ENCODE results near the gene SH3RF1. TPM values are rescaled to one million over a fixed set of nuclear protein-coding genes. Genes with fewer than 3 reads are reported as not detected.

Gene SH3RF1
- polyA plus RNA-seq, 3 donors from 2014 or later = 0.22 to 1.1 TPM; not detected in 1

DNA sequence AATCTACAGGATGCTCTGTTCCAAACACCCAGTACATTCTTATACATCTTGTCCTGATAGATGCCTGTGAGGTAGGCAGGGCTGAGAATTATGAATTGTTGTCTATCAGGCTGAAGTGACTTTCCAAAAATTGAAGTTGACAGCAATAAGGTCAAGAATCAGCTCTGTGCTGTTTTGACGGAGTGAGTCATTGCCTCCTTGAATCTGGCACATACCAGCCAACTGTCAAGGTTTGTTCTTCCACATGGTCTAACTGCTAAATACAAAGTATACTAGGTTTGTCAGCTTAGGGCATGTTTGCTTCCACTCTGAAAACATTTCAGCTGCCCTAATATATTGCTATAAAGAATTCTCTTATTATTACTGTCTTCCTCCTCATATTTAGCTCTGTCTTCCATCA is 32.3 kb downstream of the SH3RF1 start:
- peaks cover 0 to 4% (median 0%) of the 10 kb centered on the region in 3 donors for H3K27me3 Mint-ChIP-seq (ENCODE audit: low read depth in 3 of 3)
- H3K4me3 Mint-ChIP-seq = no peak overlapping the region
- H3K27ac Mint-ChIP-seq = no peak overlapping the region
- DNase-seq = no peak
- no peaks in the 10 kb centered on the region for H3K36me3 Mint-ChIP-seq
- no peaks in the 10 kb centered on the region for H3K4me1 Mint-ChIP-seq
- no peaks in the 10 kb centered on the region for H3K9me3 Mint-ChIP-seq

GRCh38 chr4:169236873-169237626 is 33.7 kb downstream of the SH3RF1 start:
- peaks cover 0 to 2% (median 0%) of the 10 kb centered on the region in 3 donors for H3K27me3 Mint-ChIP-seq (ENCODE audit: low read depth in 3 of 3)
- no peaks in the 10 kb centered on the region for H3K36me3 Mint-ChIP-seq
- no peak for DNase-seq
- no peak overlapping the region for H3K27ac Mint-ChIP-seq
- no peaks in the 10 kb centered on the region for H3K9me3 Mint-ChIP-seq
- no peak overlapping the region for H3K4me3 Mint-ChIP-seq
- H3K4me1 Mint-ChIP-seq = no peaks in the 10 kb centered on the region

DNA sequence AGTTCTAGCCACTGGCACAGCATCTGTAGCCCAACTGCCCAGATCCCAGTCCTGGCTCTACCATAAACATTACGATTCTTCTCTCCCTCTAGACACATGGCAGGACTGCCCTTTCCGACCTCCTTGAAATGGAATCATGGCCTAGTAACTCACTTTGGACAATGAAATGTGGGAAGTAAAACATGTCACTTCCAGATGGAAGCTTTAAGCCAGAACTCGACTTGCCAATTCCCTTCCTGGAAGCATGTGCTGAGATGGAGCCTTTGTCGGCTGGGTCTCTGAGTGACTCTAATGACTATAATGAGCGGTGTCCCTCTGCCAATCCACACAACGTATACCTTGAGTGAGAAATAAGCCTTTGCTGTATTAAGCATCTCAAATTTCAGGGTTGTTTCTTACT is 34.7 kb downstream of the SH3RF1 start:
- H3K4me3 Mint-ChIP-seq = no peak overlapping the region
- H3K4me1 Mint-ChIP-seq = no peaks in the 10 kb centered on the region
- H3K27me3 Mint-ChIP-seq (ENCODE audit: low read depth in 3 of 3) = peaks cover 0 to 2% (median 0%) of the 10 kb centered on the region in 3 donors
- no peaks in the 10 kb centered on the region for H3K36me3 Mint-ChIP-seq
- H3K27ac Mint-ChIP-seq = no peak overlapping the region
- no peaks in the 10 kb centered on the region for H3K9me3 Mint-ChIP-seq
- DNase-seq = no peak

DNA sequence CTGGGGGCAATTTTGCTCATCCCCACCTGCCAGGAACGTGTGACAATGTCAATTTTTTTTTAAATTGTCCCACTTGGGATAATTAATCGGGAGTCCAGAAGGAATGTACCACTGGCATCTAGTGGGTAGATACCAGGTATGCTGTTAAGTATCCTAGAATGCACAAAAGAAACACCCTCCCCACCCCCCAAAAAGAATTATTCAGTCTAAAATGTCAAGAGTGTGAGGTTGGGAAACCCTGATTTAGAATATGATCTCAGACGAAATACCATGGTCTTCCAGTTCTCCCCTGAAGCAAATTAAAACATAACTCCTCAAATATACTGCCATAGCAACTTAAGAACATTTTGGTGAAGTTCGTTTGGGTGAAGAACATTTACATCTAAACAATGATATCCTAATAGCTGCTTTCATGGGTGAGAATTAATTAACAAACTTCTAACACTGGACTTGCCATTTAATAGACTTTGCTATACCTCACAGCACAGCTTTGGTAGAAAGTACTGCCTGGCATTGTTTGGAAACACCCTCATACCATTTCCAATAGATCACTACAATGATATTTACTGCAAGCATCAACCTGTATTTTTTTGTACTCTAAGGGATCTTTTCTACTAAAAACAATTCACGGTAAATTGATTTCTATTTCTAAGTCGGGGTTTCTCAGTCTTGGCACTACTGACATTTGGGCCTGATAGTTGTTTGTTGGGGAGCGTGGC is 36.5 kb downstream of the SH3RF1 start:
- no peaks in the 10 kb centered on the region for H3K4me1 Mint-ChIP-seq
- no peak for DNase-seq
- H3K27ac Mint-ChIP-seq = no peak overlapping the region
- no peaks in the 10 kb centered on the region for H3K36me3 Mint-ChIP-seq
- H3K4me3 Mint-ChIP-seq = no peak overlapping the region
- H3K9me3 Mint-ChIP-seq = no peaks in the 10 kb centered on the region
- peaks cover 0 to 2% (median 0%) of the 10 kb centered on the region in 3 donors for H3K27me3 Mint-ChIP-seq (ENCODE audit: low read depth in 3 of 3)

- H3K4me3 Mint-ChIP-seq = no peak overlapping the region
- peaks cover 0 to 2% (median 0%) of the 10 kb centered on the region in 3 donors for H3K27me3 Mint-ChIP-seq (ENCODE audit: low read depth in 3 of 3)
- DNase-seq = no peak
- no peak overlapping the region for H3K27ac Mint-ChIP-seq
- no peaks in the 10 kb centered on the region for H3K4me1 Mint-ChIP-seq
- no peaks in the 10 kb centered on the region for H3K9me3 Mint-ChIP-seq
- no peaks in the 10 kb centered on the region for H3K36me3 Mint-ChIP-seq
Measured at GRCh38 chr4:169233691-169234090, 37.1 kb downstream of the SH3RF1 start.

GRCh38 chr4:169231647-169232262 is 39.0 kb downstream of the SH3RF1 start:
- Mint-ChIP-seq H3K36me3 (no peaks in the 10 kb centered on the region), H3K9me3 (no peaks in the 10 kb centered on the region), H3K4me3 (no peak overlapping the region), H3K27ac (no peak overlapping the region), H3K4me1 (no peaks in the 10 kb centered on the region), H3K27me3 (ENCODE audit: low read depth in 3 of 3) (peaks cover 0 to 3% (median 2%) of the 10 kb centered on the region in 3 donors)
- DNase-seq = no peak

GRCh38 chr4:169229571-169230028 is 41.2 kb downstream of the SH3RF1 start:
- H3K27ac Mint-ChIP-seq = no peak overlapping the region

DNA sequence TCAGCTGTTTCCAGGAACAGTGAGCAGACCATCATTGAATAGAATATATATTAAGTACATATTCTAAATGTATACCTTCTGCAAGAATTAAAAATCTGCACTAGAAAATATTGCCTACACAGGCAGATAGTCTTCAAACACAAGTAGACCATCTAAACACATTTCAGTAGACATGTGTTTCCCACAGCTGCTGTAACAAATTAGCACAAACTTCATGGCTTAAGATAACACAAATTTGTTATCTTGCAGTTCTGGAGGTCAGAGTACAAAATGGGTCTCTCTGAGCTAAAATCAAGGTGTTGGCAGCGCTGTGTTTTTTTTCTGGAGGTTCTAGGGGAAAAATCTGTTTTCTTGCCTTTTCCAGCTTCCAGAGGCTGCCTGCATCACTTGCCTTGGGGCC is 42.7 kb downstream of the SH3RF1 start:
- H3K27me3 Mint-ChIP-seq (ENCODE audit: low read depth in 3 of 3) = peaks cover 0 to 3% (median 0%) of the 10 kb centered on the region in 3 donors
- no peaks in the 10 kb centered on the region for H3K9me3 Mint-ChIP-seq
- no peak overlapping the region for H3K27ac Mint-ChIP-seq
- no peaks in the 10 kb centered on the region for H3K36me3 Mint-ChIP-seq
- DNase-seq = no peak
- no peak overlapping the region for H3K4me3 Mint-ChIP-seq
- H3K4me1 Mint-ChIP-seq = no peaks in the 10 kb centered on the region

More at GRCh38 chr4:169229571-169230028, 41.2 kb downstream of the SH3RF1 start:
- Mint-ChIP-seq H3K27me3 (ENCODE audit: low read depth in 3 of 3) (peaks cover 0 to 3% (median 2%) of the 10 kb centered on the region in 3 donors), H3K36me3 (no peaks in the 10 kb centered on the region), H3K9me3 (no peaks in the 10 kb centered on the region), H3K4me3 (no peak overlapping the region), H3K4me1 (no peaks in the 10 kb centered on the region)
- DNase-seq = no peak

- H3K27ac Mint-ChIP-seq = no peak overlapping the region
- H3K4me1 Mint-ChIP-seq = no peaks in the 10 kb centered on the region
- no peaks in the 10 kb centered on the region for H3K36me3 Mint-ChIP-seq
- no peak for DNase-seq
- H3K27me3 Mint-ChIP-seq (ENCODE audit: low read depth in 3 of 3) = peaks cover 0 to 3% (median 0%) of the 10 kb centered on the region in 3 donors
- no peak overlapping the region for H3K4me3 Mint-ChIP-seq
- no peaks in the 10 kb centered on the region for H3K9me3 Mint-ChIP-seq
Measured at GRCh38 chr4:169226565-169226964, 44.2 kb downstream of the SH3RF1 start.

DNA sequence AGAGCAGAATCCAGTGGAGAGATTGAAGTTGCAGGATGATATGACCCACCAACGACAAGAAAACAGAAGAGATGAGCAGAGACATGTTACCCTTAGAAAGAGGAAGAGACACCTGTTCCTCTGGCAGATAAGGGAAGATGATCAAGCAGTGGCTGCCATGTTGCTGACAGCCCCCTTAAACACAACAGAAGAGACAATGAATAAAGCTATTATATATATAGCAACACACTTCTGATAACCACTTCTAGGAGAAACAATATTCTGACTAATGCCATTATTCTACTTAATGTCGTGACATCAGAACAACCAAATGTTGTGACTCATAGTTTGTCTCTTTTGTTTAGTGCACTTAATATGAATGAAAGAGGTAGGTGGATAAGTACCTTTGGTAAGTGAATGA is 44.9 kb downstream of the SH3RF1 start:
- no peak overlapping the region for H3K4me3 Mint-ChIP-seq
- H3K27ac Mint-ChIP-seq = no peak overlapping the region
- H3K36me3 Mint-ChIP-seq = no peaks in the 10 kb centered on the region
- no peaks in the 10 kb centered on the region for H3K9me3 Mint-ChIP-seq
- H3K27me3 Mint-ChIP-seq (ENCODE audit: low read depth in 3 of 3) = peaks cover 0 to 3% (median 0%) of the 10 kb centered on the region in 3 donors
- H3K4me1 Mint-ChIP-seq = no peaks in the 10 kb centered on the region
- DNase-seq = no peak

GRCh38 chr4:169225058-169225751 is 45.6 kb downstream of the SH3RF1 start:
- no peak overlapping the region for H3K27ac Mint-ChIP-seq
- peaks cover 0 to 3% (median 1%) of the 10 kb centered on the region in 3 donors for H3K27me3 Mint-ChIP-seq (ENCODE audit: low read depth in 3 of 3)
- H3K4me3 Mint-ChIP-seq = no peak overlapping the region
- H3K4me1 Mint-ChIP-seq = no peaks in the 10 kb centered on the region
- no peaks in the 10 kb centered on the region for H3K9me3 Mint-ChIP-seq
- DNase-seq = no peak
- no peaks in the 10 kb centered on the region for H3K36me3 Mint-ChIP-seq

DNA sequence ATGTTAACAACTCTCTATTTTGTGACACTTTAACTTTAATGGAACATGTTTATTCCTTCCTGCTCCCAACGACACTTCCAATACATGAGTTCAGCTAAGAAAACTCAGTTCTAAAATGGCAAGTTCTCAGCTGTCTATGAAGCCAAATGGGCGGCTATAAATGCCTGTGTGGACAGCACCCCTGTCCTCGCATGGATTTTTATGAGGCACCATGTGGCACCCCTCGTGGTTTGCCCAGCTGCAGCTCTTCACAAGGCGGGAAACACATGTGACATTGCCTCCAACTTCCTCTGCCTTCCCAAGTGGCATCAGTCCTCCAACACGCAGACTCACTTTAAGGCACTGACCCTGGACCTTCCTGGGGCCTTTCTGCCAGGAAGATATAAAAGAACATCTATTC is 48.0 kb downstream of the SH3RF1 start:
- Mint-ChIP-seq H3K4me1 (no peaks in the 10 kb centered on the region), H3K27ac (no peak overlapping the region), H3K36me3 (no peaks in the 10 kb centered on the region), H3K4me3 (no peak overlapping the region), H3K27me3 (ENCODE audit: low read depth in 3 of 3) (peaks cover 0 to 1% (median 0%) of the 10 kb centered on the region in 3 donors), H3K9me3 (no peaks in the 10 kb centered on the region)
- DNase-seq = no peak

DNA sequence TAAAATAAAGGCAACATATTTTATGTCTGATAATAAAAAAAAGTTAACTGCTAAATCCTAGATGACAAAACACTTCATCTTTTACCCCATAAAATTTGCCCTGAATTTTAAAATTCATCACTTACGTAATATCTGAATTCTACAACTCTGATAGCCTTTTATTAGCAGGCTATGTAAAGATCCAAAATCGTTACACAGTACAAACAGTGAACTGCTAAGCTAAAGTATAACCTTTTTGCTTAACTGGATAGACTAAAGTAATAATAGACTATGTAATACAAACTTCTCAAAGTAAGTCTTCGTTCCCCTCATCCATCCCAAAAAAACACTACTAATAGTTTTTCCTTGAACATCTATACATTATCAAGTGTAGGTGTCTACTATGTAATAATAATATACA is 49.1 kb downstream of the SH3RF1 start:
- no peak for DNase-seq
- H3K27ac Mint-ChIP-seq = no peak overlapping the region
- no peaks in the 10 kb centered on the region for H3K36me3 Mint-ChIP-seq
- no peaks in the 10 kb centered on the region for H3K9me3 Mint-ChIP-seq
- no peak overlapping the region for H3K4me3 Mint-ChIP-seq
- no peaks in the 10 kb centered on the region for H3K4me1 Mint-ChIP-seq
- H3K27me3 Mint-ChIP-seq (ENCODE audit: low read depth in 3 of 3) = peaks cover 0 to 1% (median 0%) of the 10 kb centered on the region in 3 donors

Measured in immature natural killer cell (primary cell).